Neuronal stem cell (in vitro differentiated cells): ENCODE measurements around the gene BMPR1A.

Experiments used
- DNase-seq: peaks from one replicate; pipeline ENCODE4 v3.0.0-alpha.2; 2013; ENCODE audit warnings: low spot score
- H2AFZ ChIP-seq: one replicate; pipeline ENCODE4 v1.6.1; 2013; ENCODE audit warnings: mild to moderate bottlenecking, low read length, inconsistent platforms
- H2AK5ac ChIP-seq: 2 replicates; pipeline ENCODE4 v1.6.1; 2013; ENCODE audit warnings: low read depth, mild to moderate bottlenecking, inconsistent platforms, low read length, moderate library complexity, mixed read lengths
- H2BK120ac ChIP-seq: 2 replicates; pipeline ENCODE4 v1.6.1; 2013; ENCODE audit warnings: low read depth, mild to moderate bottlenecking, inconsistent platforms, low read length, moderate library complexity, mixed read lengths
- H2BK12ac ChIP-seq: one replicate; pipeline ENCODE4 v1.6.1; 2013; ENCODE audit warnings: low read length, inconsistent platforms
- H2BK15ac ChIP-seq: 2 replicates; pipeline ENCODE4 v1.6.1; 2013; ENCODE audit warnings: mild to moderate bottlenecking, low read length, inconsistent platforms, mixed read lengths
- H2BK5ac ChIP-seq: one replicate; pipeline ENCODE4 v1.6.1; 2013; ENCODE audit warnings: inconsistent platforms, mild to moderate bottlenecking, low read length, moderate library complexity
- H3K14ac ChIP-seq: one replicate; pipeline ENCODE4 v1.6.1; 2013; ENCODE audit warnings: low read length, inconsistent platforms
- H3K18ac ChIP-seq: 2 replicates; pipeline ENCODE4 v1.6.1; 2013; ENCODE audit warnings: low read length, inconsistent platforms
- H3K23ac ChIP-seq: 2 replicates; pipeline ENCODE4 v1.6.1; 2013; ENCODE audit warnings: low read depth, mild to moderate bottlenecking, mixed read lengths, low read length, inconsistent platforms; ENCODE audit not compliant: poor library complexity
- H3K27ac ChIP-seq: replicated peaks from 3 replicates; pipeline ENCODE4 v1.5.1; 2013; ENCODE audit warnings: low read length, inconsistent platforms
- H3K27me3 ChIP-seq, 3 experiments: 2 replicates each; pipeline ENCODE4 v1.6.1; 2013; ENCODE audit warnings: low read length in 3 of 3, mild to moderate bottlenecking in 2 of 3, inconsistent platforms in 1 of 3, low read depth in 1 of 3, mixed read lengths in 1 of 3, moderate library complexity in 1 of 3; ENCODE audit not compliant: control insufficient read depth in 3 of 3, insufficient read depth in 3 of 3
- H3K36me3 ChIP-seq, 2 donors: replicated peaks in 1 of 2; 2 replicates each; pipeline ENCODE4 v1.6.1; 2013; ENCODE audit warnings: low read length in 2 of 2; ENCODE audit not compliant: control insufficient read depth in 2 of 2, insufficient read depth in 2 of 2
- H3K4ac ChIP-seq: 2 replicates; pipeline ENCODE4 v1.6.1; 2013; ENCODE audit warnings: inconsistent platforms, mild to moderate bottlenecking, low read length, moderate library complexity
- H3K4me1 ChIP-seq, 2 donors: 1 replicate in 1 of 2; 2 replicates in 1 of 2; pipeline ENCODE4 v1.6.1; 2013; ENCODE audit warnings: low read length in 2 of 2, low read depth in 1 of 2; ENCODE audit not compliant: control insufficient read depth in 2 of 2, insufficient read depth in 1 of 2
- H3K4me2 ChIP-seq: one replicate; pipeline ENCODE4 v1.6.1; 2013; ENCODE audit warnings: mild to moderate bottlenecking, low read length, inconsistent platforms; ENCODE audit not compliant: insufficient read depth, poor library complexity, severe bottlenecking
- H3K4me3 ChIP-seq, 2 donors: 2 replicates each; pipeline ENCODE4 v1.5.1; 2013; ENCODE audit warnings: low read length in 2 of 2, mild to moderate bottlenecking in 2 of 2, inconsistent platforms in 1 of 2, moderate library complexity in 1 of 2
- H3K79me1 ChIP-seq: one replicate; pipeline ENCODE4 v1.6.1; 2013; ENCODE audit warnings: low read depth, mild to moderate bottlenecking, inconsistent platforms, low read length, moderate library complexity
- H3K9ac ChIP-seq: one replicate; pipeline ENCODE4 v1.6.1; 2013; ENCODE audit warnings: mild to moderate bottlenecking, low read depth, low read length, inconsistent platforms; ENCODE audit not compliant: poor library complexity
- H3K9me3 ChIP-seq, 2 donors: replicated peaks in 1 of 2; 2 replicates each; pipeline versions ENCODE3 to v1.6.1; 2013; ENCODE audit warnings: low read length in 2 of 2, mild to moderate bottlenecking in 2 of 2, inconsistent platforms in 1 of 2, low read depth in 1 of 2, mixed read lengths in 1 of 2, moderate library complexity in 1 of 2; ENCODE audit not compliant: control insufficient read depth in 2 of 2, insufficient read depth in 1 of 2
- H4K8ac ChIP-seq: one replicate; pipeline ENCODE4 v1.6.1; 2013; ENCODE audit warnings: low read depth, mild to moderate bottlenecking, inconsistent platforms, low read length, moderate library complexity
- H4K91ac ChIP-seq: one replicate; pipeline ENCODE4 v1.6.1; 2013; ENCODE audit warnings: low read length, low read depth, mild to moderate bottlenecking, inconsistent platforms; ENCODE audit not compliant: poor library complexity
- WGBS, 2 donors: extraction: QIAGEN DNeasy Blood & Tissue Kit; methylation state at CpG; one replicate each; pipeline ENCODE4 v1.1.7; 2013; ENCODE audit warnings: missing lambda C conversion rate in 2 of 2, mixed read lengths in 1 of 2; ENCODE audit not compliant: insufficient read length in 2 of 2, insufficient replicate concordance in 1 of 2; ENCODE audit errors: extremely low coverage in 2 of 2; 5-methylcytosine and 5-hydroxymethylcytosine counted together

Gene BMPR1A

GRCh38 chr10:86793696-86794095 lies 37.3 kb downstream of the BMPR1A start:
- H3K36me3 ChIP-seq, result peaks cover 0 to 8% of the 10 kb centered on the region in 2 donors
- peaks cover 1 to 12% of the 10 kb centered on the region in 2 donors for H3K4me1 ChIP-seq
- no peak overlapping the region for H2AK5ac ChIP-seq
- H3K79me1 ChIP-seq, result peaks cover 1% of the 10 kb centered on the region
- H3K18ac ChIP-seq, result no peak overlapping the region
- no peaks in the 10 kb centered on the region for H3K9me3 ChIP-seq
- no peak overlapping the region for H3K9ac ChIP-seq
- no peak overlapping the region for H3K23ac ChIP-seq
- H2AFZ ChIP-seq, result no peak overlapping the region
- no CpG with 5 or more reads among the region's 4 CpGs for WGBS, 2 donors
- DNase-seq, result no peak
- H2BK12ac ChIP-seq, result no peak overlapping the region
- no peak overlapping the region for H2BK15ac ChIP-seq
- no peak overlapping the region for H3K4me3 ChIP-seq
- no peak overlapping the region for H4K8ac ChIP-seq
- no peak overlapping the region for H2BK5ac ChIP-seq
- no peak overlapping the region for H3K14ac ChIP-seq
- H3K4ac ChIP-seq, result no peak overlapping the region
- no peak overlapping the region for H2BK120ac ChIP-seq
- no peak overlapping the region for H3K4me2 ChIP-seq
- no peaks in the 10 kb centered on the region for H3K27me3 ChIP-seq
- H4K91ac ChIP-seq, result no peak overlapping the region
- no peak overlapping the region for H3K27ac ChIP-seq

- Histone ChIP-seq H4K91ac (no peak overlapping the region), H3K9ac (no peak overlapping the region), H3K27me3 (no peaks in the 10 kb centered on the region), H3K14ac (no peak overlapping the region), H2BK15ac (no peak overlapping the region), H2AK5ac (no peak overlapping the region), H2BK5ac (no peak overlapping the region), H2BK12ac (no peak overlapping the region), H3K18ac (no peak overlapping the region), H3K27ac (no peak overlapping the region), H3K4ac (no peak overlapping the region), H3K36me3 (peaks cover 0 to 10% of the 10 kb centered on the region in 2 donors), H4K8ac (no peak overlapping the region), H3K4me1 (peaks cover 4 to 14% of the 10 kb centered on the region in 2 donors), H3K4me3 (no peak overlapping the region), H3K23ac (no peak overlapping the region), H2AFZ (no peak overlapping the region), H3K79me1 (peaks cover 3% of the 10 kb centered on the region), H3K9me3 (no peaks in the 10 kb centered on the region), H2BK120ac (no peak overlapping the region), H3K4me2 (no peak overlapping the region)
- DNase-seq, result peak; percentile 64
- WGBS, 2 donors, result no CpG with 5 or more reads among the region's 3 CpGs
Observed at GRCh38 chr10:86795353-86795752, 38.9 kb downstream of the BMPR1A start.

- Histone ChIP-seq H3K27ac (no peak overlapping the region), H3K36me3 (peaks cover 0 to 15% of the 10 kb centered on the region in 2 donors), H3K18ac (no peak overlapping the region), H2AFZ (no peak overlapping the region), H2BK12ac (no peak overlapping the region), H3K4ac (no peak overlapping the region), H3K14ac (no peak overlapping the region), H2AK5ac (no peak overlapping the region), H3K27me3 (no peaks in the 10 kb centered on the region), H3K9me3 (no peaks in the 10 kb centered on the region), H3K4me1 (peaks cover 6 to 14% of the 10 kb centered on the region in 2 donors), H4K91ac (no peak overlapping the region), H4K8ac (no peak overlapping the region), H2BK15ac (no peak overlapping the region), H3K79me1 (peaks cover 5% of the 10 kb centered on the region), H3K4me3 (no peak overlapping the region), H2BK5ac (no peak overlapping the region), H3K9ac (no peak overlapping the region), H3K4me2 (no peak overlapping the region), H3K23ac (no peak overlapping the region), H2BK120ac (no peak overlapping the region)
- no peak for DNase-seq
- WGBS, 2 donors, result no CpG with 5 or more reads among the region's 1 CpG
Observed at GRCh38 chr10:86798025-86798424, 41.6 kb downstream of the BMPR1A start.

- Histone ChIP-seq H3K4me3 (no peak overlapping the region), H3K18ac (no peak overlapping the region), H2BK5ac (no peak overlapping the region), H3K4me2 (no peak overlapping the region), H2BK120ac (no peak overlapping the region), H4K91ac (no peak overlapping the region), H3K4me1 (peaks cover 6 to 14% of the 10 kb centered on the region in 2 donors), H2AFZ (no peak overlapping the region), H3K9ac (no peak overlapping the region), H2AK5ac (no peak overlapping the region), H3K79me1 (peaks cover 5% of the 10 kb centered on the region), H3K27ac (no peak overlapping the region), H3K14ac (no peak overlapping the region), H3K23ac (no peak overlapping the region), H3K9me3 (no peaks in the 10 kb centered on the region), H2BK12ac (no peak overlapping the region), H3K36me3 (peaks cover 0 to 12% of the 10 kb centered on the region in 2 donors), H4K8ac (no peak overlapping the region), H3K4ac (no peak overlapping the region), H3K27me3 (no peaks in the 10 kb centered on the region), H2BK15ac (no peak overlapping the region)
- no CpG with 5 or more reads among the region's 1 CpG for WGBS, 2 donors
- no peak for DNase-seq
Observed at GRCh38 chr10:86798611-86799010, 42.2 kb downstream of the BMPR1A start.
